K562 (cell line): Measurements from ENCODE around the gene PGAP3. TPM values are rescaled to one million over a fixed set of nuclear protein-coding genes. Genes with fewer than 3 reads are reported as not detected.

Experiments
- ADNP ChIP-seq: fragments of 200-800 bp; sonication (Bioruptor generic); IDR thresholded peaks from 2 replicates; pipeline ENCODE4 v1.6.1; 2016; ENCODE audit warnings: missing genetic modification characterization, missing compliant biosample characterization
- DNMT1 ChIP-seq: fragments of 450-650 bp; IDR thresholded peaks from 2 replicates; pipeline ENCODE4 v1.6.1; 2016; ENCODE audit warnings: antibody characterized with exemption, mild to moderate bottlenecking
- NFIC ChIP-seq: fragments of 450-650 bp; IDR thresholded peaks from 2 replicates; pipeline ENCODE4 v1.6.1; 2017; ENCODE audit warnings: mild to moderate bottlenecking, inconsistent platforms
- SMC3 ChIP-seq: conservative IDR thresholded peaks from 2 replicates; pipeline ENCODE4 v1.6.1; 2011; ENCODE audit warnings: low read depth, low read length, improper control_type of control experiment; ENCODE audit not compliant: insufficient read depth
- TAF7 ChIP-seq: fragments of 450-650 bp; IDR thresholded peaks from 2 replicates; pipeline ENCODE4 v1.6.1; 2016; ENCODE audit warnings: missing genetic modification characterization, missing compliant biosample characterization
- polyA plus RNA-seq, 8 experiments: library from polyadenylated mRNA; depleted of rRNA in 4 of 8; stranded (reverse) in 5 of 8; unstranded in 3 of 8; fragments of >200 nt; fragmentation: Nextera tagmentation in 2 of 8; fragmentation: Illumina TruSeq in 1 of 8; extraction: Ambion mirVana in 2 of 8; extraction: Trizol in 1 of 8; gene quantifications; 2 replicates each; pipeline versions ENCODE4 v1.2.1 to v1.2.3, GENCODE V29; 2011 to 2014; ENCODE audit warnings: inconsistent platforms in 1 of 8, missing spikeins in 1 of 8
- total RNA-seq, 7 experiments: library from RNA; depleted of rRNA in 6 of 7; stranded (reverse); fragments of >200 nt in 6 of 7; fragmentation: Illumina TruSeq in 2 of 7; extraction: Trizol in 2 of 7; gene quantifications; 2 replicates each; pipeline versions ENCODE4 v1.2.1 to v1.2.3, GENCODE V29; 2011 to 2021; ENCODE audit warnings: low replicate concordance in 1 of 7
- TF ChIP-seq, protein P1 (sequence below): fragments of 450-650 bp; IDR thresholded peaks from 2 replicates; pipeline ENCODE4 v1.6.1; 2017; ENCODE audit warnings: antibody characterized with exemption, mild to moderate bottlenecking
- TF ChIP-seq, protein P2 (sequence below), 2 experiments: fragments of 450-650 bp; formaldehyde crosslinking in 1 of 2; IDR thresholded peaks; 2 replicates each; pipeline versions ENCODE4 v1.4.0 to v1.6.1; 2014 to 2020; ENCODE audit warnings: mild to moderate bottlenecking in 2 of 2, borderline replicate concordance in 1 of 2, low read depth in 1 of 2
- TF ChIP-seq, protein P3 (sequence below): sonication (generic); formaldehyde crosslinking; IDR thresholded peaks from 2 replicates; pipeline ENCODE4 v1.8.1; 2023; ENCODE audit warnings: missing genetic modification reagents, mild to moderate bottlenecking, borderline replicate concordance

PGAP3 gene
- total and polyA plus RNA-seq, 9 of the 15 experiments (the other 6 are each of a cell fraction or from before 2014, with no cell fraction given), result 0.38 to 9.4 (median 4.5) TPM

DNA sequence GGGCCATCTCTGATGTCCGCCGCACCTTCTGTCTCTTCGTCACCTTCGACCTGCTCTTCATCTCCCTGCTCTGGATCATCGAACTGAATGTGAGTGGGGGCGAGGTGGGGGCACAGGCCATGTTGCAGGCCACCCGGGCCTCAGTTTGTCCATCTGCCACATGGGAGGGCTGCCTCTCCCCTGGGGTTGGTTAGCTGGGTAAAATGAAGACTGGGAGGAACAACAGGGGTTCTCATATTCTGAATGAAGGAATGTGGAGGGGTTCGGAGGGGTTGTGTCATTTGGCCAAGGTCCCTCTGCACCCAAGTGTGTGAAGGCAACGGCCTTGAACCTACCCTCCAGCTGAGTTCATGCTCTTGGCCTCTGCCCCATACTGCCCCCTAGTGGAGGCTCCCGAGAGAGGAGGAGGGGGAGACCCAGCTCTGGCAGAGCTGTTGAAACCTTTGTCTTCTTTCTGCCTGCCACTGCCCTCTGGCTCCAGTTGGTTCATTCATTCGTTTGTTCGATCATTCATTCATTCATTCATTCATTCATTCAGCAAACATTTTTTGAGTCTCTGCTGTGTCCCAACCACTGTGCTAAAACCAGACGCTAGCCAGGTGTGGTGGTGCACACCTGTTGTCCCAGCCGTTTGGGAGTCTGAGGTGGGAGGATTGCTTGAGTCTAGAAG lies 34.1 kb downstream of the PGAP3 start (continued):
- TF ChIP-seq, protein P1, sequence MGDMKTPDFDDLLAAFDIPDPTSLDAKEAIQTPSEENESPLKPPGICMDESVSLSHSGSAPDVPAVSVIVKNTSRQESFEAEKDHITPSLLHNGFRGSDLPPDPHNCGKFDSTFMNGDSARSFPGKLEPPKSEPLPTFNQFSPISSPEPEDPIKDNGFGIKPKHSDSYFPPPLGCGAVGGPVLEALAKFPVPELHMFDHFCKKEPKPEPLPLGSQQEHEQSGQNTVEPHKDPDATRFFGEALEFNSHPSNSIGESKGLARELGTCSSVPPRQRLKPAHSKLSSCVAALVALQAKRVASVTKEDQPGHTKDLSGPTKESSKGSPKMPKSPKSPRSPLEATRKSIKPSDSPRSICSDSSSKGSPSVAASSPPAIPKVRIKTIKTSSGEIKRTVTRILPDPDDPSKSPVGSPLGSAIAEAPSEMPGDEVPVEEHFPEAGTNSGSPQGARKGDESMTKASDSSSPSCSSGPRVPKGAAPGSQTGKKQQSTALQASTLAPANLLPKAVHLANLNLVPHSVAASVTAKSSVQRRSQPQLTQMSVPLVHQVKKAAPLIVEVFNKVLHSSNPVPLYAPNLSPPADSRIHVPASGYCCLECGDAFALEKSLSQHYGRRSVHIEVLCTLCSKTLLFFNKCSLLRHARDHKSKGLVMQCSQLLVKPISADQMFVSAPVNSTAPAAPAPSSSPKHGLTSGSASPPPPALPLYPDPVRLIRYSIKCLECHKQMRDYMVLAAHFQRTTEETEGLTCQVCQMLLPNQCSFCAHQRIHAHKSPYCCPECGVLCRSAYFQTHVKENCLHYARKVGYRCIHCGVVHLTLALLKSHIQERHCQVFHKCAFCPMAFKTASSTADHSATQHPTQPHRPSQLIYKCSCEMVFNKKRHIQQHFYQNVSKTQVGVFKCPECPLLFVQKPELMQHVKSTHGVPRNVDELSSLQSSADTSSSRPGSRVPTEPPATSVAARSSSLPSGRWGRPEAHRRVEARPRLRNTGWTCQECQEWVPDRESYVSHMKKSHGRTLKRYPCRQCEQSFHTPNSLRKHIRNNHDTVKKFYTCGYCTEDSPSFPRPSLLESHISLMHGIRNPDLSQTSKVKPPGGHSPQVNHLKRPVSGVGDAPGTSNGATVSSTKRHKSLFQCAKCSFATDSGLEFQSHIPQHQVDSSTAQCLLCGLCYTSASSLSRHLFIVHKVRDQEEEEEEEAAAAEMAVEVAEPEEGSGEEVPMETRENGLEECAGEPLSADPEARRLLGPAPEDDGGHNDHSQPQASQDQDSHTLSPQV, result peak; percentile 44; the same call in 1 of the 2 replicates
- TF ChIP-seq TAF7, result peak; percentile 27; the same call in 1 of the 2 replicates
- TF ChIP-seq NFIC, result 0 out of 2 replicates have a peak, but pooled peaks have one; percentile 17
- 0 out of 2 replicates have a peak, but pooled peaks have one; percentile 36 for TF ChIP-seq SMC3
- TF ChIP-seq, protein P2, sequence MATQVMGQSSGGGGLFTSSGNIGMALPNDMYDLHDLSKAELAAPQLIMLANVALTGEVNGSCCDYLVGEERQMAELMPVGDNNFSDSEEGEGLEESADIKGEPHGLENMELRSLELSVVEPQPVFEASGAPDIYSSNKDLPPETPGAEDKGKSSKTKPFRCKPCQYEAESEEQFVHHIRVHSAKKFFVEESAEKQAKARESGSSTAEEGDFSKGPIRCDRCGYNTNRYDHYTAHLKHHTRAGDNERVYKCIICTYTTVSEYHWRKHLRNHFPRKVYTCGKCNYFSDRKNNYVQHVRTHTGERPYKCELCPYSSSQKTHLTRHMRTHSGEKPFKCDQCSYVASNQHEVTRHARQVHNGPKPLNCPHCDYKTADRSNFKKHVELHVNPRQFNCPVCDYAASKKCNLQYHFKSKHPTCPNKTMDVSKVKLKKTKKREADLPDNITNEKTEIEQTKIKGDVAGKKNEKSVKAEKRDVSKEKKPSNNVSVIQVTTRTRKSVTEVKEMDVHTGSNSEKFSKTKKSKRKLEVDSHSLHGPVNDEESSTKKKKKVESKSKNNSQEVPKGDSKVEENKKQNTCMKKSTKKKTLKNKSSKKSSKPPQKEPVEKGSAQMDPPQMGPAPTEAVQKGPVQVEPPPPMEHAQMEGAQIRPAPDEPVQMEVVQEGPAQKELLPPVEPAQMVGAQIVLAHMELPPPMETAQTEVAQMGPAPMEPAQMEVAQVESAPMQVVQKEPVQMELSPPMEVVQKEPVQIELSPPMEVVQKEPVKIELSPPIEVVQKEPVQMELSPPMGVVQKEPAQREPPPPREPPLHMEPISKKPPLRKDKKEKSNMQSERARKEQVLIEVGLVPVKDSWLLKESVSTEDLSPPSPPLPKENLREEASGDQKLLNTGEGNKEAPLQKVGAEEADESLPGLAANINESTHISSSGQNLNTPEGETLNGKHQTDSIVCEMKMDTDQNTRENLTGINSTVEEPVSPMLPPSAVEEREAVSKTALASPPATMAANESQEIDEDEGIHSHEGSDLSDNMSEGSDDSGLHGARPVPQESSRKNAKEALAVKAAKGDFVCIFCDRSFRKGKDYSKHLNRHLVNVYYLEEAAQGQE (IDR thresholded peaks at IDR 0.05; ENCODE audit: borderline replicate concordance), result peak; percentile 59; the same call in 1 of the 2 replicates
- TF ChIP-seq, protein P2 (CRISPR knock-in tag; IDR thresholded peaks at IDR 0.05; ENCODE audit: low read depth), result no peak
- no peak for TF ChIP-seq DNMT1
- peak; percentile 76 for TF ChIP-seq ADNP (tag)
- TF ChIP-seq, protein P3, sequence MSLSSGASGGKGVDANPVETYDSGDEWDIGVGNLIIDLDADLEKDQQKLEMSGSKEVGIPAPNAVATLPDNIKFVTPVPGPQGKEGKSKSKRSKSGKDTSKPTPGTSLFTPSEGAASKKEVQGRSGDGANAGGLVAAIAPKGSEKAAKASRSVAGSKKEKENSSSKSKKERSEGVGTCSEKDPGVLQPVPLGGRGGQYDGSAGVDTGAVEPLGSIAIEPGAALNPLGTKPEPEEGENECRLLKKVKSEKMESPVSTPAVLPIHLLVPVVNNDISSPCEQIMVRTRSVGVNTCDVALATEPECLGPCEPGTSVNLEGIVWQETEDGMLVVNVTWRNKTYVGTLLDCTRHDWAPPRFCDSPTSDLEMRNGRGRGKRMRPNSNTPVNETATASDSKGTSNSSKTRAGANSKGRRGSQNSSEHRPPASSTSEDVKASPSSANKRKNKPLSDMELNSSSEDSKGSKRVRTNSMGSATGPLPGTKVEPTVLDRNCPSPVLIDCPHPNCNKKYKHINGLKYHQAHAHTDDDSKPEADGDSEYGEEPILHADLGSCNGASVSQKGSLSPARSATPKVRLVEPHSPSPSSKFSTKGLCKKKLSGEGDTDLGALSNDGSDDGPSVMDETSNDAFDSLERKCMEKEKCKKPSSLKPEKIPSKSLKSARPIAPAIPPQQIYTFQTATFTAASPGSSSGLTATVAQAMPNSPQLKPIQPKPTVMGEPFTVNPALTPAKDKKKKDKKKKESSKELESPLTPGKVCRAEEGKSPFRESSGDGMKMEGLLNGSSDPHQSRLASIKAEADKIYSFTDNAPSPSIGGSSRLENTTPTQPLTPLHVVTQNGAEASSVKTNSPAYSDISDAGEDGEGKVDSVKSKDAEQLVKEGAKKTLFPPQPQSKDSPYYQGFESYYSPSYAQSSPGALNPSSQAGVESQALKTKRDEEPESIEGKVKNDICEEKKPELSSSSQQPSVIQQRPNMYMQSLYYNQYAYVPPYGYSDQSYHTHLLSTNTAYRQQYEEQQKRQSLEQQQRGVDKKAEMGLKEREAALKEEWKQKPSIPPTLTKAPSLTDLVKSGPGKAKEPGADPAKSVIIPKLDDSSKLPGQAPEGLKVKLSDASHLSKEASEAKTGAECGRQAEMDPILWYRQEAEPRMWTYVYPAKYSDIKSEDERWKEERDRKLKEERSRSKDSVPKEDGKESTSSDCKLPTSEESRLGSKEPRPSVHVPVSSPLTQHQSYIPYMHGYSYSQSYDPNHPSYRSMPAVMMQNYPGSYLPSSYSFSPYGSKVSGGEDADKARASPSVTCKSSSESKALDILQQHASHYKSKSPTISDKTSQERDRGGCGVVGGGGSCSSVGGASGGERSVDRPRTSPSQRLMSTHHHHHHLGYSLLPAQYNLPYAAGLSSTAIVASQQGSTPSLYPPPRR (CRISPR knock-in tag), result no peak
